Stromal cell of bone marrow (primary cell): Measurements from ENCODE around the gene DSCAM.

Experiments used
- DNase-seq: peaks from one replicate; pipeline ENCODE4 v3.0.0-alpha.2; 2012; ENCODE audit warnings: low read depth

The DSCAM gene

DNA sequence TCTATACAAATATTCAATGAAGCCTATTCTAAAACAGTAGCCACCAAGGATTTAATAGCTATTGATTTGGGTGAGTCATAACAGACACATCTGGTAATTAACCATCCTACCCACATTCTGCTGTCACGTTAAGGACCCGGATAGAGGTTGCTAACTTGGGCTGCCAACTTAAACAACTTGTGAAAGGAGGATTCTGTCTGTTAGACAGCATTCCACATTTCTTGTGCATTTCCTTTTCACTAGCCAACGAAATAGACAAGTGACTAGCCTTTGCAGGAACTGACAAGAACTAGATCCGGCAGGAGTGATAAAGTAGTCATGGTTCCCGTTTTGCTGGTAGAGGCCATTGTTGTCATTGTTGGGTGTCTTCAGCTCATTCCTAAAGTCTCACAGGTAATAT, 9.5 kb downstream of the DSCAM start:
- no peak for DNase-seq

DNA sequence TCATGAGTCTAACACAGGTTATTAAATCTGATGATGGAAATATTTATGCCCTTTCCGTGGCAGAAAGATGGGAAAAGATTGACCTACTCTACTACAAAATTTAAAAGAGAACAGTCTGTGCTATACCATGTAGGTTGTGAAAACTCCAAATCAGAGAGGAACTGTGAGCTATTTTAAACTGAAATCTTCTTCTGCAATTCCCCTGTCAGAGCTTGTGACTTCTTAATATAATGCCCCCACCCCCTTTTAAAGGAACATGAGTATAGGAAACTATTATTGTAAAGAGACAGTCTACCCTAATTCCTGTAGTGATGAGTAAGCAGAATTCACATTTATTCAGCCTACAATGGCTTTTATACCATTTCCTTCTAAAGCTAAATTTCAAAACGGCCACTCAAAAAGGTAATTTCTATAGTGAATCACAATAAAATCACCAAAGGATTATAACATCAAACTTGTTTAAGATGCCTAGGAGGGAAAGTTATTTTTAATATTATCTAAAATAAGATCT, 11.7 kb downstream of the DSCAM start:
- DNase-seq: no peak

DNA sequence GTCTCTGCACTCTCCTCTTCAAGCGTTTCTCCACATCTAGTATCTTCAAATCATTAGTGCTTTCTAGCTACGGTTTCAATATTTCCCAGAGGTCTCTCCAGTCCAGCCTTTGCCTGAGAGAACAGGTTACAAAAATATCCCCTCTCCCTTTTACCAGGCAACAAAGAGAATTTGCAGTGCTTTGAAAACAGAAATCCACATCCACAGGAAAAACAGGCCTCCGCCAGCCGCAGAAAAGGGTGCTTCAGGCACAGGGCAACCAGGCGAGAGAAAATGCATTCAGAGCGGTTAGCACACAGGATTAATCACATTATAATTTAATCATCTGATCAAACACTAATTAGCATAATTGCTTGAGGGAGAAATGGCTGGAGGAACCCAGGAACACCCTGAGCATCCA, 13.8 kb downstream of the DSCAM start:
- no peak for DNase-seq

DNA sequence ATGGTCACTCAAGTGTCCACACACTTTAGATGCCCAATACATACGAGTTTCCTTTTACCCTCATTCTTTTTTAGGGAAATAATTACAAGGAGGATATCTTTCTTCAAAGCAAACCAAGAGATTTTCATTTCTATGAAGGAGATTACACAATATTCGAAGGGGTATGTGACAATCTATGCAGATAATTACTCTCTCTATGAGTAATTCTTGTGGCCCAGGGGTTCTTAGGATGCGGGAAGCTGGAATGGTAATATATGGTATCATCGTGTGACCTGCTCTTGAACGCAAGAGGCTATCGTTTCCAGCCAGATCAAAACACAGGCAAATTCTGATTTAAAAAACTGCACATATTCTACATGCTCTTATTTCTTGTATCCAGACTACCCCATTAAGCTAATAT, 14.6 kb downstream of the DSCAM start:
- DNase-seq: no peak

DNA sequence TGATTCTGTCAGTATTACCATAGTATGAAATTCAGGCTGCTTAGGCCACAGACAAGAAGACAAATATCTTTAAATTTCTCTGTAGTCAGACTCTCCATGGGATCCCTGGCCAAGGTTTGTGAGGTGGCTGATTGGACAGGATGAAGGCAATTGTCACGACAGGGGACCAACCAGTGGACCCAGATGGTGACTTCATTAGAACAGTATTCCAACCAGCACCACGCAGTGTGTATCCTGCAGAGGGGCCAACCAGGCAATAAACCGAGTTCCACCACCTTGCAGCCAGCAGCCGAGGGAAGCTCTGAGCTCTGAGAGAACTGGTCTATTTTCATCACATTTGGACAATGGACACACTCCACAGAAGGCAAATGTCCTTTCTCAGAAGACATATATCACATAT, 16.1 kb downstream of the DSCAM start:
- DNase-seq: no peak

DNA sequence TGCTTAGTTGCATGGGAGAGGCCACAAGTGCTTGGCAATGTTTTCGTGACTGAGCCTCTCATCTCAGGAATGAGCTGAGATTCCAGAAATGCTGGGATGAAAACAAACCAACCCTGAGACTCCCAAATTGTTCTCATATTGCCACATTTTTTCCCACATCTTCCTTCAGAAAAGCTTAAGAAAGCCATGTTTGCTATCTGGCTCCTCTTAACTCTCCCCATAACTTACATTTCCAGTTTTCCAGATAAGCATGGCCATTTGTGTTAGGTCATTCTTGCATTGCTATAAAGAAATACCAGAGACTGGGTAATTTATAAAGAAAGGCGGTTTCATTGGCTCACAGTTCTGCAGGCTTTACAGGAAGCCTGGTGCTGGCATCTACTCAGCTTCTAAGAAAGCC, 17.2 kb downstream of the DSCAM start:
- DNase-seq: no peak

DNA sequence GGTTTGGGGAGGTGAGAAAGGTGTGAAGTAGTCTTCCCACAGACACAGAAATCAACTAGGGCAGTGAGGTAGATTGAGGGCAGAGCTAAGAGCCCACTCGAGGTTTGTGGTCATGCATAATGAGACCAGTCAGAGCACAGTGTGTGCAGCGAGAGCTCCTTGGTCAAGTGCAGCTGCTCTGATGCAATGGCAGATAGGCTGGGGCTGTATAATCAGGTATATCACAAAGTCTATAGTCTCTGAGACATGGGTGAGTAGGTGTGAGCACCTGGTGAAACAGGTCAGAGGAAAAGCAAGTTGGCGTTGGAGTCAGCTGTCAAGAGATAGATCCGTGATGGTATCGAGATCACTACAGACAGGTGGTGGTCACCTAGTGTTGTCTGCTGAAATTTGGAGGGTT, 17.6 kb downstream of the DSCAM start:
- no peak for DNase-seq

DNA sequence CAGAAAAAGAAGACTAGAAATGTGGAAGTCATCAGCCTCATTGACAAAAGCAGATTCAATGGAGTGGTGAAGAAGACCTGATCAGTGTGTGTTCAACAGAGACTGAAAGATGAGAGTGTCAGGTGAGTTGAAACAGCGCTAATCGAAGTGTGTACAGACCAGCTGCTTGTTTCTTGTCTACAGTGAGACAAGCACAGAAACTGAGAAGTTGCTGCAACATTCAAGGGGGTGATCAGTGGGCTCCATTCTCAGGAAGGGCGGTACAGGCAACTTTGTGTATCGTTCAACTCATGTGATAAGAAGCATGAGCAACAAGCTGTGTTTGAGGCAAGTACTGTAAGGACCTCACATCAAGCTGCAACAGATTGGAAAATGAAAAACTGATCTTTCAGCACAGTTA, 19.4 kb downstream of the DSCAM start:
- no peak for DNase-seq

DNA sequence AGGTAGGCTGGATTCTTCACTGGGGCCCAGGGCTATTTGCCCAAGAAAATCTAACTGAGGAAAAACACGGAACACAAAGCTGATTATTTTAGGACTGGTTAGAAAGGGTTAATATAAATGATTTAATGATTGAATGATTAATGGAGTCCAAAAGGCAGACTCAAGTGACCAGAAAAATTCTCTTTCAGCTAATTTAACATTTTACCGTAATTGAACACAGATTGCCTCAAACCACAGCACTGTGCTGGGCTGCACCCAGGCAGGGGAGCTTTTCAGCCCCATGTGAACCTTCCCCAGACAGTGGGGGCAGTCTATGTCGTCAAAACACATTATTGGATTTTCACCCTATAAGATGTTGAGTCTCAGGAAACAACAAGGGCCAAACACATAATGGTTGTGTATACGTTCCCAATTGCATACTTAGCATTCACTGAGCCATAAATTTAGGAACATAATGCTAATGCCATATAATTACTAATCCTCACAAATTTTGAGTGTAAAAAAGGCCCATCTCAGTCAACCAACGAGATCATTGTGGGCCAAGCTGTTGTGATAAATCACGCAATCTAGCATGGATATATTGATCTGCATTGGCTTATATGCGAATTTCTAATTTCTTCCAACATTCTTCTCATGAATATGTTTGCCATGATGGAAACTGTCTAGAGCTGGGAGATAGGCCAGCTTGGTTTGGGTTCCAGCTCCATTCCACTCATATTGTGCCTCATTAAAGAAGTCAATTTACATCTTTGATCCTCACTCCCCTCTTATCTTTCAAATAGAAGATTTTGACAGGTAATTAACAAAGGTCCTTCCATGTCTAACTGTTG, 27.7 kb downstream of the DSCAM start:
- no peak for DNase-seq

DNA sequence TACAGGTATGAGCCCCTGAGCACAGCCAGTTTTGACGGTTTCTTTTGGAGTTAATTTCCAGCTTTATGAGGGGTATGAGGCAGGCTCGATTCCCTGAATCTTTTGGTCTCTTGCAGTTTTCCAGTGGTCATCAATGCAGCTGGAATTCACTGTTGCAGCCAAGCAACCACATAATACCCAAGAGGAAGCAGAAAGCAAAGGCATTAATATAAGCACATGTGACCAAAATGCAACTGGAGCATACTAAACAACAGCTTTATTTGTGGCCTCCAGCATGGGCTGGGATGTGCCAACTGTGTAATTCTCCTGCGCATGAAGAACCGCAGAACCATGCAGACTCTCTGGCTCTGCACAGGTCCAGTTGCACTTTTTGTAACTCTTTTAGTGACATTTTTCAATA, 33.0 kb downstream of the DSCAM start:
- no peak for DNase-seq

DNA sequence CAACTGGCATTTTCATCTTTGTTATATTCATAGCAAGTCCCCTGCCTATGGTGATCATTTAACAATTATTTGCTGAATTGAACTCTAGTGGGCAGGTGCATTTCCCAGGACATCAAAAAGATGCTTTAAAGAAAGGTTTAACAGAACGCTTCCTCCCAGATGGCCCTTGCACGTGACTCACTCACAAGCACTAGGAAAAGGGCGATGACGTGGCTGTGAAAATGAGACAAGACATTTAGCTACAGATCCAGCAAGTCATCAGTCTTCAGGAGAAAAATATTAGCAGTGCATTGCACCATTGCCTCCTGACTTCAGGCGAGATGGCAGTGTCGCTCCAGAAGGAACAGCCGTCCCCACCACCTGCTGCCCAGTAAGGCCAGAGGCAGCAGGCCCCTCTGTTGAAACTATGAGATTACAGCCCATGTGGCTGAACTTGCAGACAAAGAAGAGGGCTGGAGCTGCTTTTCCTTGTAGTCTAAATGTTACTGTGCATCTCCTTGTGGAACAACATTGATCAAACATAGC, 37.2 kb downstream of the DSCAM start:
- DNase-seq: no peak

DNA sequence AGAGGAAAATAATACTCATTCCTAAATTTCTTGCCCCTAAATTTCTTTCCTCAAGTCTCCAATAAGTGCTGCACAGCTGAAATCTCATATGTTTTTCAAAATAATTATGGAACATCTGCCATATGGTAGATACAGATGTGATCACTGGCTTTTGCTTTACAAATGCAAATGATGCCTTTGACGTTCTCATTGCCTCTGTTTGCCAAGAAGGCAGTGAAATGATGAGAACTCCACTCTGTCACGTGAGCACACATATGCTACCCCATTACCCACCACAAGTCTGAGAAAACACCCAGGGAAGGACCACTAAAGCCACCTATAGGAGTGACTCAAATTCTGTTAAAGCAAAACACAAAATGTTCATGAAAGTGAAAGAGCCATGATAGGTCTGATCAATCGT, 43.9 kb downstream of the DSCAM start:
- DNase-seq: no peak

DNA sequence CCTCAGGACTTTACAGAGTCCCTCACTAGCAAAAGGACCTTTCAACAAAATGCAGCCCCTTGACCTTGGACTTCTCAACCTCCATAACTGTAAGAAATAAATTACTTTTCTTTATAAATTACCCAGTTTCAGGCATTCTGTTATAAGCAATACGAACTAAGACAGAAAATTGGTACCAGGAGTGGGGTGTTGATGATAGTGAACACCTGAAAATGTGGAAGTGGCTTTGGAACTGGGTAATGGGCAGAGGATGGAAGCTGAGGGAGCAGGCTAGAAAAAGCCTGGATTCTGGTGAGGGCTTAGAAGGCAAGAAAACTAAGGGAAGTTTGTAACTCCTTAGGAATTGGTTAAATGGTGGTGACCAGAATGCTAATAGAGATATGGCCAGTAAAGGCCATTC, 46.8 kb downstream of the DSCAM start:
- no peak for DNase-seq

DNA sequence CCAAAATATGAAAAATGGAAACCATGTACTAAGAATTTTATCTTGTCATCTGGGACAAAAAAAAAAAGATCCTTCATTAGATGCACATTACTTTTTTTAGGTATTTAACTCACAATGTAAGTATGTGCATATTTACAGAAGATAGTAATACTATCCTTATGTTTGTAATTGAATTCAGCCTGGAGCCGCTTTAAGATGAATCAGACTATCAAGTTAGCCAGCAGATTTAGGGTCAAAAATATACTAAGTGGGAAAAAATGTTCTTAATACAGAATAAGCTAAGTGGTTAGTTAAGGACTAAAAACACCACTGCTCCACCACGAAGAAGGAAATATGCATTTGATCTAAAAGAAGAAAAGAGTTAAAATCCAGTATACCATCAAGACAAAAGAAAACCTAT, 49.1 kb downstream of the DSCAM start:
- DNase-seq: no peak

DNA sequence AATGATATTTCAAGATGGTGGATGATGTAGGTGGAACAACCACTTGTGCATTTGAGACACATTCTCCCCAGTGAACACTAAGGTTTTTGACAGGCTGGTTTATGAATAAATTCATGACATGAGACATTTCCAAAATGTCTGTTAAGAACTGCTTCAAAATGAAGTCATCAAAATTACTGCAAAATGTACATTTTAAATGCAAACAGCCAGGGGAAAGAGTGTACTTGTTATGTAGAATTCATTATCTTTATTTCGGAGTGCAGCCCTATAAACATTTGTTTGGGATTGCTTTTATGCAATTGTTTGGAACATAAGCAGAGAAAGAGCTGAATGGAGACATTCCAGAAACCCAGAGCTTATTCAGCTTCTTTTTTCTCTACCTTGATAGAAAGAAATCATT, 49.5 kb downstream of the DSCAM start:
- DNase-seq: no peak

DNA sequence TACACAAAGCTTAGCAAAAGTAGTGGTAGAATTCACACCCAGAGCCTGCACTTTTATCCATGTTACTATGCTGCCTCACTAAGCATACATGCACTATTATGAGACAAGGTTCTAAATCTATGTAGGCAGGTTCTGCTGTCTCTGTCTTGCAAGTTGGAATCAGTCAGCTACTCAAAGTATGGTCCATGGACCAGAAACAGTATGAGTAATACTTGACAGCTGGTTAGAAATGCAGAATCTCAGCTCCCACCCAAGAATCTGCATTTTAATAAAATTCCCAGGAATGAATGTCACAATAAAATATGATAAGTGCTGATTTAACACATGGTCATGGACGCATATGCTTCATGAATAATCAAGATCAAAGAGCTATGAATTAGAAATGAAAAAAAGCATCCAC, 50.5 kb downstream of the DSCAM start:
- no peak for DNase-seq

DNA sequence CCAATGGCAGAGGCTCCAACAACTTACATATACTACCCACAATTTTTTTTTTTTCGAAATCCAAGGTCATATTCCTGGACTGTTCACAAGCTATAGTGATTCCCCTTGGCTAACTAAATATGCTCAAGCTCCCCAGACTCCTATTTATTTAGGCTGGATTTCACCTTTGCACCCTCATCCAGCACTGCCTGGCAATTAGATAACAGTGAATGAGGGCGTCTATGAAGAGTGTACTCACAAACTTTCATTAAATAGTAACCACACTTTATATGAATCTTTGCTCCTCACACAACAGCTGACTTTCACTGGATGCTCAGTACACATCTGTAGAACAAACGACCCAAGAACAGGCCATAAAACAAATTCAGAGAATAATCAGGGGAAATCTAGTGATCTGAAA, 51.6 kb downstream of the DSCAM start:
- no peak for DNase-seq

DNA sequence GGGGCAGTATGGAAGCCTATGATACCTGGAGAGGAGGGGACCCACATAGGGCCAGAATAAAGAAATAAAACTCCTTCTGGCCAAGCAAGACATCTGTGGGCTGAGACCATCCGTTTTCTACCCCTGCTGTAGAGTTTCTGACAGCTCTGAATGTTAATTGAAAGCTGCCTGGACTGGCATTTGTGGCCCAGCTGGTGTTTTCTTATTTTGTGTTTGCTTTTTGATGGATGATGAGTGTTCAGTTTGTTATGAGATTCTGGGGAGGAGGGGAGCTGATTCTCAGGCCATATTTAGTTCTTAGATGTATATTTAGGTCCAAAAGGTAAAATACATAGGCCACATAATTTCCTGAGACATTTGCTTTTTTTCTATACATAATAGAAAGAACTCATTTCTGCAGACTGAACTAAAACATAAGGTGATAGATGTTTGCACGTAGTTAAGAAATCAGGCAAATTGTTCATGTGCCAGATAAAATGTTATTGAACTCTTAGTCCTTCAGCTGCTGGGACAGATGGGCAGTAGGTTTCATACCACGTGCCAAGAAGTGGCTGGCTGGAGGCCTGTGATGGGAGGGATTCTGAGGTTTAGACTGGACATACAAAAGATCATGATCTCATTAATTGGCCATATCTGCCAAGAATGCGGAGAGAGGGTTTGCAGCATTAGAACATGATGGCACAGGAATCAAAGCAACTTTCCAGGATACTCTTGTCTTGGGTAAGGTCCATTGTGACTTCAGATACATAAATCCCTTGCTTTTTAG, 54.1 kb downstream of the DSCAM start:
- no peak for DNase-seq

DNA sequence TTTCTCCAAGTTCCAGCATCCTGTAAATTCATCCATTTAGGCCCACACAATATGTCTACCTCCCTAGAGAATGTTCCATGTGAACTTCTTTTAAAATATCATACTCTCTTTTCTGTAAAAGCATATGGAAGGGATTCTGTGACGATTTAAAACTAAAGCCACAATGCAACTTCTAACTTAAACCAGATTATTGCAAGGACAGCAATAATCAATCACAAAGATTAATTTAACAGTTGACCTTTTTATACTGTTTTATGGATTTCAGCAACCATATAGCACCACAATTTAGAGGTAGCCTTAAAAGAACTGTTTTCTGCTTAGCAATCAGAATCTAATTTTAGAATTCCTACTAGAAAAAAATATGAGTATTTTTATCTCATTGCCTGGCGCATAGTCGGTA, 58.3 kb downstream of the DSCAM start:
- no peak for DNase-seq

DNA sequence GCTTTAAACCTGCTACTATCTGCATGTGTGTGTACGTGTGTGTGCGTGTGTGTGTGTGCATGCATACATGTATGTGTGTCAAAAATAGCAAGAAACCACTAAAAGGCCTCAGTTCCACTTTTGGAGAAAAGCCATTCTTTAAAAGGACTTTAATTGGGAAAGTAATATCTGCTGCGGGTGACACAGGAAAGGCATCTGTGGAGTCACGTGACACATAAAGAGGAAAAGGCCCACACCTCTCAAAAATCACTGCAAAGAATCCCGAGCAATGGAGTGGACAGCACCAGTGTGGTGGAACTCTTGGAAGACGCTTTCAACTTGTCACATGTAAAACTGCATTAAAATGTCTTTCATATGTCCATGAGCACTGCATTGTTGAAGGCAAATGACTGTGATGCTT, 63.6 kb downstream of the DSCAM start:
- no peak for DNase-seq

DNA sequence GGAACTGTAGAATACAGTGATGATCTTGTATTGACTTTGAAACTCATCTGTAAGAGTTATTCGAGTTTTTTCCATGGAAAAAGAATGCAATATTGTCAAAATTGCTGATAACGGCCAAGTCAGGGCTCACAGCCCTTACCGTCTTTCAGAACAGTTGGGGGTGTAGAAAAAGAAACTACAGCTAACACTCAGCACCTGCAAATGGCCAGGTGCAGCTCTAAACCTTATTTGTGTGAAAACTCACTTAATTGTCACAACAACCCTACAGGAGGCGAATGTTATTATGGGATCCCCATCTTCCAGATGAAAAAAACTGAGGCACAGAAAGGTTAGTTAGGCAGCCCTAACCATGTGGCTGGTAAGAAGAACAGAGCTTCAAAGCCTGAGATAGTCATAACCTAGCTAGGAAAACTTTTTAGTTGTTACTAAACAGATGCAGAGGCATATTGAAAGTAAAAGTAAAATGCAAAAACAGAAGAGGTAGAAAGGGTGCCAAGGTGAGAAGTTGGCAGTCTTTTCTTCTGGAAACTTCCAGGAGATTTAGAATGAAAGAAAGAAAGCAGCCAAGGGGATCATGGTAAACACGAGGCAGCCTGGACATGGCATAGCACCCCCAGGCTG, 76.4 kb downstream of the DSCAM start:
- no peak for DNase-seq

DNA sequence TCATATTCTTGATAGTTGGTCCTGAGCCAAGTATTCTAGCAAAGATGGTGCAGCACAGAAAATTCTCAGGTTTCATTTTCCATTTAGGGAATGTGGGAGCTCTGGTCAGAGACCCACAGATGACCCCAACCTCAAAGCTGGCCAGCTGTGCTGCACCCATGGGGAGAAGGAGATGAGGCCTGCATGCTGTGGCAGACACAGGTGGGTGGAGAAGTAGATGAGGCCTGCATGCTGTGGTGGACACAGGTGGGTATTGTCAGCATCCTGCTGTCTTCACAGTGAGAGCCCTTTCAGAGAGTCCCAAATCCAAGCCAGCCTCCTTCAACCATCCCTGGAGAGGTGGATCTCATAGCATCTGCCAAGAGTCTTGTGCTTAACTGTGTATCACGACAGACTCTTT, 77.7 kb downstream of the DSCAM start:
- DNase-seq: no peak

DNA sequence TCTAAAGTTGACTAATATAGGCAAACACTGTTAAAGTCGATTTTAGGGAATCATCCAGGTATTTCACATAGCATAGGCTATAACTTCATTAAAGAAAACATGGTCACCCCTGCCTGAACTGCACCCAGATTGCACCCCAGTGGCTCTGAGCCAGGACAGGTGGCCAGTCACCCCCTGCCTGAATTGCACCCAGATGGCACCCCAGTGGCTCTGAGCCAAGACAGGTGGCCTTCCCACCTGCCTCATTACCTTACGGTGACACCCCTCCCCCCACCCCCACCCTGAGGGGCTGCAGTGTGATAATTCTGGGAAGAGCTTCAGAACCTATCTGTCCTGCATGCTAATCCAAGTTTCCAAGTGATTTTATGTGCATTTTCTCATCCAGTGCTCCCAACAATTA, 78.9 kb downstream of the DSCAM start:
- DNase-seq: no peak
